Astrocyte (in vitro differentiated cells and primary cell): Measurements from ENCODE around the gene MLXIP.
"Not testable (repeated sequence)": the region's sequence is repeated elsewhere in the genome, so short reads cannot be mapped to it uniquely, and the experiment has no call there.

Experiments
- CTCF ChIP-seq: IDR thresholded peaks from 2 replicates; pipeline ENCODE4 v1.5.1; 2011; ENCODE audit warnings: low read depth, mild to moderate bottlenecking, inconsistent platforms, low read length, moderate library complexity; ENCODE audit not compliant: insufficient read depth
- EZH2 ChIP-seq: IDR thresholded peaks from 2 replicates; pipeline ENCODE4 v1.6.1; 2012; ENCODE audit warnings: mild to moderate bottlenecking, low read length, inconsistent platforms; ENCODE audit not compliant: insufficient read depth

DNA sequence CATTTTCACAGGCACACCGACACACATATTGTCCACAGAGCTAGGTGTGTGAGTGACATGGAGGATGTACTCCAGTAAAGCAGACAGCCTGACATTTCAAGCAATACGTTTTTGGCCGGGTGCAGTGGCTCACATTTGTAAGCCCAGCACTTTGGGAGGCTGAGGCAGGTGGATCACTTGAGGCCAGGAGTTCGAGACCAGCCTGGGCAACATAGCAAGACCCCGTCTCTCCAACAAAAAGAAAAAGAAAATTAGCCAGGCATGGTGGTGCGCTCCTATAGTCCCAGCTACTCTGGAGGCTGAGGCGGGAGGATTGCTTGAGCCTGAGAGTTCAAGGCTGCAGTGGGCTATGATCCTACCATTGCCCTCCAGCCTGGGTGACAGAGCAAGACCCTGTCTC, 22.1 kb upstream of the MLXIP start:
- TF ChIP-seq EZH2, CTCF: not testable (repeated sequence)
